ENCODE data around the gene SRM.
"Not testable (repeated sequence)": the region's sequence is repeated elsewhere in the genome, so short reads cannot be mapped to it uniquely, and the experiment has no call there.

SRM gene

GRCh38 chr1:11065796-11066195, 6.0 kb upstream of the SRM start:
- Histone ChIP-seq H3K36me3 (peaks cover 66% of the 10 kb centered on the region), H3K27me3 (no peaks in the 10 kb centered on the region), H3K4me1 (ENCODE audit: control insufficient read depth in 1 of 2, insufficient read depth in 1 of 2, low read depth in 1 of 2, low read length in 1 of 2) (peaks cover 2% of the 10 kb centered on the region in 2 experiments), H3K9me3 (no peaks in the 10 kb centered on the region), H3K27ac (no peak overlapping the region), H3K4me3 (ENCODE audit: low read depth in 1 of 2, low read length in 1 of 2) (no peak overlapping the region)
- TF ChIP-seq CTCF (IDR thresholded peaks at IDR 0.05), result no peak

GRCh38 chr1:11064942-11065341, 5.1 kb upstream of the SRM start:
- Histone ChIP-seq H3K27ac (no peak overlapping the region), H3K9me3 (no peaks in the 10 kb centered on the region), H3K36me3 (peaks cover 58% of the 10 kb centered on the region), H3K27me3 (no peaks in the 10 kb centered on the region), H3K4me3 (ENCODE audit: low read depth in 1 of 2, low read length in 1 of 2) (no peak overlapping the region), H3K4me1 (ENCODE audit: control insufficient read depth in 1 of 2, insufficient read depth in 1 of 2, low read depth in 1 of 2, low read length in 1 of 2) (peaks cover 9 to 10% of the 10 kb centered on the region in 2 experiments)
- TF ChIP-seq CTCF (IDR thresholded peaks at IDR 0.05), result no peak

GRCh38 chr1:11063937-11064537, 4.2 kb upstream of the SRM start:
- not testable (repeated sequence) for H3K27ac ChIP-seq; H3K4me3 ChIP-seq (ENCODE audit: low read depth in 1 of 2, low read length in 1 of 2); H3K27me3 ChIP-seq; H3K9me3 ChIP-seq
- peaks cover 49% of the 10 kb centered on the region for H3K36me3 ChIP-seq
- H3K4me1 ChIP-seq (ENCODE audit: control insufficient read depth in 1 of 2, insufficient read depth in 1 of 2, low read depth in 1 of 2, low read length in 1 of 2), result peaks cover 16% of the 10 kb centered on the region in 2 experiments

GRCh38 chr1:11062965-11063401, 3.2 kb upstream of the SRM start:
- no peak overlapping the region for H3K4me3 ChIP-seq (ENCODE audit: low read depth in 1 of 2, low read length in 1 of 2)

GRCh38 chr1:11061652-11062365, 2.0 kb upstream of the SRM start:
- Histone ChIP-seq H3K36me3 (peaks cover 26% of the 10 kb centered on the region), H3K9me3 (no peaks in the 10 kb centered on the region), H3K27ac (no peak overlapping the region), H3K27me3 (peaks cover 9% of the 10 kb centered on the region), H3K4me3 (ENCODE audit: low read depth in 1 of 2, low read length in 1 of 2) (no peak overlapping the region), H3K4me1 (ENCODE audit: control insufficient read depth in 1 of 2, insufficient read depth in 1 of 2, low read depth in 1 of 2, low read length in 1 of 2) (peaks cover 17 to 19% of the 10 kb centered on the region in 2 experiments)
- TF ChIP-seq CTCF (IDR thresholded peaks at IDR 0.05), result no peak

More at GRCh38 chr1:11062965-11063401, 3.2 kb upstream of the SRM start:
- Histone ChIP-seq H3K9me3 (no peaks in the 10 kb centered on the region), H3K27me3 (peaks cover 9% of the 10 kb centered on the region), H3K36me3 (peaks cover 38% of the 10 kb centered on the region), H3K4me1 (ENCODE audit: control insufficient read depth in 1 of 2, insufficient read depth in 1 of 2, low read depth in 1 of 2, low read length in 1 of 2) (peaks cover 17 to 19% of the 10 kb centered on the region in 2 experiments), H3K27ac (no peak overlapping the region)
- no peak for TF ChIP-seq CTCF (IDR thresholded peaks at IDR 0.05)
